ENCODE measurements around the gene FRS3. TPM values are rescaled to one million over a fixed set of nuclear protein-coding genes. Genes with fewer than 3 reads are reported as not detected.

The FRS3 gene
- total and polyA plus RNA-seq, 2 experiments from 2014 or later, result 1.3 to 3.3 TPM

DNA sequence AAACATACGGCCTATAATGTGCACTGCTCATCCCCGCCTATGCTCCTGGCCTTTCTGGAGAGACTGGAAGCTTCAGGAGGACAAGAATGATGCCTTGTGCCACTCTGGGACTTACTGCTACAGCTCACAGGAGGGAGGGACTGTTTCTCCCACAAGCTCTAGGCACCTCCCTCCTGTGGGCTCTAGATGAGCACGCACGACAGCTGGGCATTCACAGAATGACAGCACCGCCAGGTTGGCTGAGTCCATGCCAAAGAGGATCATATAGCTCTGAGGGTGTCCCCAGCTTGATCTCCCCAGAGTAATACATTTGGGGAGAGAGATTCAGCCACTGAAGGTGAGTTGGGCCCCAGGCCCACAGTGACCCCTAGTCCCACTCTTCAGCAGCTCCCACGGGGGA, 22.4 kb downstream of the FRS3 start (continued):
- TF ChIP-seq, protein P1, sequence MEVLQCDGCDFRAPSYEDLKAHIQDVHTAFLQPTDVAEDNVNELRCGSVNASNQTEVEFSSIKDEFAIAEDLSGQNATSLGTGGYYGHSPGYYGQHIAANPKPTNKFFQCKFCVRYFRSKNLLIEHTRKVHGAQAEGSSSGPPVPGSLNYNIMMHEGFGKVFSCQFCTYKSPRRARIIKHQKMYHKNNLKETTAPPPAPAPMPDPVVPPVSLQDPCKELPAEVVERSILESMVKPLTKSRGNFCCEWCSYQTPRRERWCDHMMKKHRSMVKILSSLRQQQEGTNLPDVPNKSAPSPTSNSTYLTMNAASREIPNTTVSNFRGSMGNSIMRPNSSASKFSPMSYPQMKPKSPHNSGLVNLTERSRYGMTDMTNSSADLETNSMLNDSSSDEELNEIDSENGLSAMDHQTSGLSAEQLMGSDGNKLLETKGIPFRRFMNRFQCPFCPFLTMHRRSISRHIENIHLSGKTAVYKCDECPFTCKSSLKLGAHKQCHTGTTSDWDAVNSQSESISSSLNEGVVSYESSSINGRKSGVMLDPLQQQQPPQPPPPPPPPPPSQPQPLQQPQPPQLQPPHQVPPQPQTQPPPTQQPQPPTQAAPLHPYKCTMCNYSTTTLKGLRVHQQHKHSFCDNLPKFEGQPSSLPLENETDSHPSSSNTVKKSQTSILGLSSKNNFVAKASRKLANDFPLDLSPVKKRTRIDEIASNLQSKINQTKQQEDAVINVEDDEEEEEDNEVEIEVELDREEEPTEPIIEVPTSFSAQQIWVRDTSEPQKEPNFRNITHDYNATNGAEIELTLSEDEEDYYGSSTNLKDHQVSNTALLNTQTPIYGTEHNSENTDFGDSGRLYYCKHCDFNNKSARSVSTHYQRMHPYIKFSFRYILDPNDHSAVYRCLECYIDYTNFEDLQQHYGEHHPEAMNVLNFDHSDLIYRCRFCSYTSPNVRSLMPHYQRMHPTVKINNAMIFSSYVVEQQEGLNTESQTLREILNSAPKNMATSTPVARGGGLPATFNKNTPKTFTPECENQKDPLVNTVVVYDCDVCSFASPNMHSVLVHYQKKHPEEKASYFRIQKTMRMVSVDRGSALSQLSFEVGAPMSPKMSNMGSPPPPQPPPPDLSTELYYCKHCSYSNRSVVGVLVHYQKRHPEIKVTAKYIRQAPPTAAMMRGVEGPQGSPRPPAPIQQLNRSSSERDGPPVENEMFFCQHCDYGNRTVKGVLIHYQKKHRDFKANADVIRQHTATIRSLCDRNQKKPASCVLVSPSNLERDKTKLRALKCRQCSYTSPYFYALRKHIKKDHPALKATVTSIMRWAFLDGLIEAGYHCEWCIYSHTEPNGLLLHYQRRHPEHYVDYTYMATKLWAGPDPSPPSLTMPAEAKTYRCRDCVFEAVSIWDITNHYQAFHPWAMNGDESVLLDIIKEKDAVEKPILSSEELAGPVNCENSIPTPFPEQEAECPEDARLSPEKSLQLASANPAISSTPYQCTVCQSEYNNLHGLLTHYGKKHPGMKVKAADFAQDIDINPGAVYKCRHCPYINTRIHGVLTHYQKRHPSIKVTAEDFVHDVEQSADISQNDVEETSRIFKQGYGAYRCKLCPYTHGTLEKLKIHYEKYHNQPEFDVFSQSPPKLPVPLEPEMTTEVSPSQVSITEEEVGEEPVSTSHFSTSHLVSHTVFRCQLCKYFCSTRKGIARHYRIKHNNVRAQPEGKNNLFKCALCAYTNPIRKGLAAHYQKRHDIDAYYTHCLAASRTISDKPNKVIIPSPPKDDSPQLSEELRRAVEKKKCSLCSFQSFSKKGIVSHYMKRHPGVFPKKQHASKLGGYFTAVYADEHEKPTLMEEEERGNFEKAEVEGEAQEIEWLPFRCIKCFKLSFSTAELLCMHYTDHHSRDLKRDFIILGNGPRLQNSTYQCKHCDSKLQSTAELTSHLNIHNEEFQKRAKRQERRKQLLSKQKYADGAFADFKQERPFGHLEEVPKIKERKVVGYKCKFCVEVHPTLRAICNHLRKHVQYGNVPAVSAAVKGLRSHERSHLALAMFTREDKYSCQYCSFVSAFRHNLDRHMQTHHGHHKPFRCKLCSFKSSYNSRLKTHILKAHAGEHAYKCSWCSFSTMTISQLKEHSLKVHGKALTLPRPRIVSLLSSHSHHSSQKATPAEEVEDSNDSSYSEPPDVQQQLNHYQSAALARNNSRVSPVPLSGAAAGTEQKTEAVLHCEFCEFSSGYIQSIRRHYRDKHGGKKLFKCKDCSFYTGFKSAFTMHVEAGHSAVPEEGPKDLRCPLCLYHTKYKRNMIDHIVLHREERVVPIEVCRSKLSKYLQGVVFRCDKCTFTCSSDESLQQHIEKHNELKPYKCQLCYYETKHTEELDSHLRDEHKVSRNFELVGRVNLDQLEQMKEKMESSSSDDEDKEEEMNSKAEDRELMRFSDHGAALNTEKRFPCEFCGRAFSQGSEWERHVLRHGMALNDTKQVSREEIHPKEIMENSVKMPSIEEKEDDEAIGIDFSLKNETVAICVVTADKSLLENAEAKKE (CRISPR knock-in tag; IDR thresholded peaks at IDR 0.05), result no peak
- TF ChIP-seq POLR2AphosphoS5 (IDR thresholded peaks at IDR 0.05; ENCODE audit: low read depth) (no peak), CREB1 (CRISPR knock-in tag; IDR thresholded peaks at IDR 0.05; ENCODE audit: low read depth) (no peak), STAT1 (IDR thresholded peaks at IDR 0.05; ENCODE audit: unreplicated experiment) (no peak), EZH2 (IDR thresholded peaks at IDR 0.05; ENCODE audit: low read depth, unreplicated experiment) (no peak), ZNF331 (CRISPR knock-in tag; IDR thresholded peaks at IDR 0.05; ENCODE audit: low read depth) (no peak), NANOG (IDR thresholded peaks at IDR 0.05; ENCODE audit: borderline replicate concordance) (no peak), EZH2phosphoT487 (IDR thresholded peaks at IDR 0.05; ENCODE audit: unreplicated experiment) (no peak)

DNA sequence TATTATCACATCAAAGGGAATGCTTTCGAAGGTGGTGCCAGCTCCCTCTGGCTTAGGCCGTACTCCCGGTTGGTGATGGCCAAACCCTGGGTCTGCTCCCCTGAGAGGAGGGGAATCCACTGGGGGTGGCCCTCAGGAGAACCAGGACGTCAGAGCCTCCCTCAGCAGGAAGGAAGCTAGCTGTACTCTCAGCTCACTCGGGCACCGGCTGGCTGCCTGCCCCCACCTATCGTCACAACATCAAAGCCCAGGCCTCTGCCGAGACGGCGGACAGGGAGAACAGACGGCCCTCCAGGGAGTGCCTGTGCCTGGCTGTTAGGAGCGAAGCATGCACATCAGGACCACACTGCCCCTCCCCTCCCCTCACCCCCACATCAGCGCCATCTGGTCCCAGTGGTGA, 23.3 kb downstream of the FRS3 start:
- Mint-ChIP-seq H3K4me3 (no peak overlapping the region), H3K9me3 (no peaks in the 10 kb centered on the region), H3K4me1 (peaks cover 7% of the 10 kb centered on the region), H3K27me3 (ENCODE audit: insufficient read depth, low read depth, poor library complexity) (peaks cover 15% of the 10 kb centered on the region), H3K27ac (no peak overlapping the region), H3K36me3 (ENCODE audit: low read depth) (no peaks in the 10 kb centered on the region)
- no peak overlapping the region for H3K4me2 ChIP-seq
- H3F3A ChIP-seq (replicated peaks; ENCODE audit: low read depth), result no peaks in the 10 kb centered on the region
- no peak overlapping the region for H3K27ac ChIP-seq (ENCODE audit: low read depth)
- 0 out of 2 replicates have a peak overlapping the region, but pooled peaks have one; percentile 3 for H2AFZ ChIP-seq
- ATAC-seq (peak; percentile 62), DNase-seq (ENCODE audit: low spot score) (no peak)
- no peaks in the 10 kb centered on the region for H3K4me1 ChIP-seq (ENCODE audit: insufficient read depth)
- H3K9me2 ChIP-seq (ENCODE audit: insufficient read depth), result no peaks in the 10 kb centered on the region
- no peaks in the 10 kb centered on the region for H3K79me2 ChIP-seq (replicated peaks; ENCODE audit: insufficient read depth)
- H4K20me1 ChIP-seq (replicated peaks; ENCODE audit: insufficient read depth), result no peaks in the 10 kb centered on the region
- H3K27me3 ChIP-seq (ENCODE audit: insufficient read depth), result no peaks in the 10 kb centered on the region
- no peaks in the 10 kb centered on the region for H3K36me3 ChIP-seq (ENCODE audit: insufficient read depth)
- no peak overlapping the region for H3K4me3 ChIP-seq
- TF ChIP-seq ZNF114 (CRISPR knock-in tag; IDR thresholded peaks at IDR 0.05) (no peak), NANOG (IDR thresholded peaks at IDR 0.05; ENCODE audit: borderline replicate concordance) (no peak), ZNF331 (CRISPR knock-in tag; IDR thresholded peaks at IDR 0.05; ENCODE audit: low read depth) (no peak), STAT1 (IDR thresholded peaks at IDR 0.05; ENCODE audit: unreplicated experiment) (no peak), CREB1 (CRISPR knock-in tag; IDR thresholded peaks at IDR 0.05; ENCODE audit: low read depth) (no peak), POLR2AphosphoS5 (IDR thresholded peaks at IDR 0.05; ENCODE audit: low read depth) (no peak), EZH2 (IDR thresholded peaks at IDR 0.05; ENCODE audit: low read depth, unreplicated experiment) (no peak), EZH2phosphoT487 (IDR thresholded peaks at IDR 0.05; ENCODE audit: unreplicated experiment) (no peak), JUNB (IDR thresholded peaks at IDR 0.05; ENCODE audit: unreplicated experiment) (no peak)
- TF ChIP-seq, protein P2, sequence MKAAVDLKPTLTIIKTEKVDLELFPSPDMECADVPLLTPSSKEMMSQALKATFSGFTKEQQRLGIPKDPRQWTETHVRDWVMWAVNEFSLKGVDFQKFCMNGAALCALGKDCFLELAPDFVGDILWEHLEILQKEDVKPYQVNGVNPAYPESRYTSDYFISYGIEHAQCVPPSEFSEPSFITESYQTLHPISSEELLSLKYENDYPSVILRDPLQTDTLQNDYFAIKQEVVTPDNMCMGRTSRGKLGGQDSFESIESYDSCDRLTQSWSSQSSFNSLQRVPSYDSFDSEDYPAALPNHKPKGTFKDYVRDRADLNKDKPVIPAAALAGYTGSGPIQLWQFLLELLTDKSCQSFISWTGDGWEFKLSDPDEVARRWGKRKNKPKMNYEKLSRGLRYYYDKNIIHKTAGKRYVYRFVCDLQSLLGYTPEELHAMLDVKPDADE (IDR thresholded peaks at IDR 0.05), result no peak
- TF ChIP-seq, protein P3, sequence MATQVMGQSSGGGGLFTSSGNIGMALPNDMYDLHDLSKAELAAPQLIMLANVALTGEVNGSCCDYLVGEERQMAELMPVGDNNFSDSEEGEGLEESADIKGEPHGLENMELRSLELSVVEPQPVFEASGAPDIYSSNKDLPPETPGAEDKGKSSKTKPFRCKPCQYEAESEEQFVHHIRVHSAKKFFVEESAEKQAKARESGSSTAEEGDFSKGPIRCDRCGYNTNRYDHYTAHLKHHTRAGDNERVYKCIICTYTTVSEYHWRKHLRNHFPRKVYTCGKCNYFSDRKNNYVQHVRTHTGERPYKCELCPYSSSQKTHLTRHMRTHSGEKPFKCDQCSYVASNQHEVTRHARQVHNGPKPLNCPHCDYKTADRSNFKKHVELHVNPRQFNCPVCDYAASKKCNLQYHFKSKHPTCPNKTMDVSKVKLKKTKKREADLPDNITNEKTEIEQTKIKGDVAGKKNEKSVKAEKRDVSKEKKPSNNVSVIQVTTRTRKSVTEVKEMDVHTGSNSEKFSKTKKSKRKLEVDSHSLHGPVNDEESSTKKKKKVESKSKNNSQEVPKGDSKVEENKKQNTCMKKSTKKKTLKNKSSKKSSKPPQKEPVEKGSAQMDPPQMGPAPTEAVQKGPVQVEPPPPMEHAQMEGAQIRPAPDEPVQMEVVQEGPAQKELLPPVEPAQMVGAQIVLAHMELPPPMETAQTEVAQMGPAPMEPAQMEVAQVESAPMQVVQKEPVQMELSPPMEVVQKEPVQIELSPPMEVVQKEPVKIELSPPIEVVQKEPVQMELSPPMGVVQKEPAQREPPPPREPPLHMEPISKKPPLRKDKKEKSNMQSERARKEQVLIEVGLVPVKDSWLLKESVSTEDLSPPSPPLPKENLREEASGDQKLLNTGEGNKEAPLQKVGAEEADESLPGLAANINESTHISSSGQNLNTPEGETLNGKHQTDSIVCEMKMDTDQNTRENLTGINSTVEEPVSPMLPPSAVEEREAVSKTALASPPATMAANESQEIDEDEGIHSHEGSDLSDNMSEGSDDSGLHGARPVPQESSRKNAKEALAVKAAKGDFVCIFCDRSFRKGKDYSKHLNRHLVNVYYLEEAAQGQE (IDR thresholded peaks at IDR 0.05; ENCODE audit: unreplicated experiment), result no peak

Data from GM23338 (cell line).